ENCODE measurements around the gene C22orf31. TPM values are rescaled to one million over a fixed set of nuclear protein-coding genes. Genes with fewer than 3 reads are reported as not detected.

C22orf31 gene
- total RNA-seq = not detected

- ATAC-seq (ENCODE audit: low read depth) (no peak), DNase-seq (no peak)
- H3K27me3 Mint-ChIP-seq = peaks cover 40% of the 10 kb centered on the region
- H3K36me3 Mint-ChIP-seq = no peaks in the 10 kb centered on the region
- POLR2A ChIA-PET = no interaction called here
- peaks cover 8% of the 10 kb centered on the region for H3K4me1 Mint-ChIP-seq
- H3K27ac Mint-ChIP-seq = no peak within 1 kb of the TSS
- no peaks in the 10 kb centered on the region for H3K9me3 Mint-ChIP-seq
- H3K4me3 Mint-ChIP-seq = no peak within 1 kb of the TSS
Observed at GRCh38 chr22:29061773-29062172, at the start of gene C22orf31. Gene C22orf31 (minus strand): TSS chr22:29061831. CDS start chr22:29061792, 39 bp downstream.

DNA sequence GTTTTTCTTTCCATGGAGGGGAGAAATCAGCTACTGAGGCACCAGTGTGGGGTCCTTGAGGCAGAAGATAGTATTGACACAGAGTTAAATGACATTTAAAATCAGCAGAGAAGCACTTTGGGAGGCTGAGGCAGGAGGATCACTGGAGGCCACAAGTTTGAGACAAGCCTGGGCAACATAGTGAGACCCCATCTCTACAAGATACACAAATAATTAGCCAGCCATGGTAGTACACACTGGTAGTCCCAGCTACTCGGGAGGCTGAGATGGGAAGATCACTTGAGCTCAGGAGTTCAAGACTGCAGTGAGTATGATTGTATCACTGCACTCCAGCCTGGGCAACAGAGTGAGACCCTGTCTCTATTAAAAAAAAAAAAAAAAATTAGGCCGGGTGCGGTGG, 49.3 kb upstream of the C22orf31 start:
- Mint-ChIP-seq H3K27ac (no peak overlapping the region), H3K27me3 (peaks cover 34% of the 10 kb centered on the region)
- POLR2A ChIA-PET = no interaction called here

DNA sequence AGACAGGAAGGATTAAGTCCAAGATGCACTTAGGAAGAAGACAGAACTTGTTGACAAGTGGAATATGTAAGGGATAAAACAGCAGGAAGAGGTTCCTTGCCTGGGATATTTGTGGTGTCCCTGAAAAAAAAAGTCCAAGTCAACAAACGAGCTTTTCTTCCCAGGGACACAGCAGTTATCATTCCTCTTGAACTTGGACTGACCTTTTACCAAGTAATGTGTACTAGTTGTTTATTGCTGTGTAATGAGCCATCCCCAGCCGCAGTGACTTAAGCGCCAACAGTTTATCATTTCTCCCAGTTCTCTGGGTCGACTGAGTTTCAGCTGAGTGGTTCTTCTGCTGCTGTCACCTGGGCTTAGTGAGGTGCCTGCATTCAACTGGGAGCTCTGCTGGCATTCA, 48.2 kb upstream of the C22orf31 start:
- DNase-seq = no peak
- H3K36me3 Mint-ChIP-seq = no peaks in the 10 kb centered on the region
- peaks cover 41% of the 10 kb centered on the region for H3K27me3 Mint-ChIP-seq
- no peak overlapping the region for H3K4me3 Mint-ChIP-seq
- POLR2A ChIA-PET = no interaction called here
- no peak for ATAC-seq (ENCODE audit: low read depth)
- no peak overlapping the region for H3K27ac Mint-ChIP-seq
- no peaks in the 10 kb centered on the region for H3K4me1 Mint-ChIP-seq
- H3K9me3 Mint-ChIP-seq = no peaks in the 10 kb centered on the region

More for the DNA sequence above, 49.3 kb upstream of the C22orf31 start:
- Mint-ChIP-seq H3K9me3 (no peaks in the 10 kb centered on the region), H3K36me3 (no peaks in the 10 kb centered on the region), H3K4me1 (peaks cover 3% of the 10 kb centered on the region), H3K4me3 (no peak overlapping the region)
- no peak for ATAC-seq (ENCODE audit: low read depth)
- DNase-seq = no peak

GRCh38 chr22:29108137-29108536, 46.5 kb upstream of the C22orf31 start:
- Mint-ChIP-seq H3K27me3 (peaks cover 44% of the 10 kb centered on the region), H3K36me3 (no peaks in the 10 kb centered on the region), H3K4me1 (no peaks in the 10 kb centered on the region), H3K9me3 (no peaks in the 10 kb centered on the region), H3K27ac (no peak overlapping the region), H3K4me3 (no peak overlapping the region)
- DNase-seq (no peak), ATAC-seq (ENCODE audit: low read depth) (no peak)
- POLR2A ChIA-PET = no interaction called here

- POLR2A ChIA-PET = interaction anchor here (0.6 kb wide), 1 partner anchor 25 kb away, joined by 9 read pairs; no protein-coding TSS in a partner anchor
- DNase-seq = no peak
- Mint-ChIP-seq H3K4me1 (no peaks in the 10 kb centered on the region), H3K36me3 (no peaks in the 10 kb centered on the region), H3K27me3 (peaks cover 56% of the 10 kb centered on the region), H3K9me3 (no peaks in the 10 kb centered on the region), H3K4me3 (no peak overlapping the region), H3K27ac (no peak overlapping the region)
- ATAC-seq (ENCODE audit: low read depth) = no peak
Observed at GRCh38 chr22:29106839-29107238, 45.2 kb upstream of the C22orf31 start.

- DNase-seq (no peak), ATAC-seq (ENCODE audit: low read depth) (no peak)
- no peaks in the 10 kb centered on the region for H3K9me3 Mint-ChIP-seq
- no peaks in the 10 kb centered on the region for H3K36me3 Mint-ChIP-seq
- H3K4me3 Mint-ChIP-seq = no peak overlapping the region
- H3K27ac Mint-ChIP-seq = no peak overlapping the region
- H3K27me3 Mint-ChIP-seq = peaks cover 49% of the 10 kb centered on the region
- no peaks in the 10 kb centered on the region for H3K4me1 Mint-ChIP-seq
- POLR2A ChIA-PET = no interaction called here
Observed at GRCh38 chr22:29105468-29105867, 43.8 kb upstream of the C22orf31 start.

DNA sequence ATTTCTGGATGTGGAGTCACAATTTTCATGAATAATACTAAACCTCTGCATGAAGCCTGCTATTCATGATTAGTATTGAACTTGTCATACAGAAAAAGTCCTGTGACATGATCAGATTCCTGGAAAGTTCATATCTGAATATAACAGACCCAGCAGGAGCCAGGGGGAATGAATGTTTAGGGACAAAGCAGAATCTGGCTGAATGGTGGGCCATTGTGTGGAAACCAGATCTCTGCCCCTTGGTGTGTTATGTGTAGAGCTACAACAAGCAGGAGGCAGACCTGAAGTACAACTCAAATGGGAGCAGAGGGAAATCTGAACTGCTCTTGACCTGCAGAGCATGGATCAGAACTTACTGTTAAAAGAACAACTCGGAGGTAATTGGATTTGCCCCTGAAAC, 41.5 kb upstream of the C22orf31 start:
- Mint-ChIP-seq H3K27ac (no peak overlapping the region), H3K4me1 (no peaks in the 10 kb centered on the region), H3K9me3 (no peaks in the 10 kb centered on the region), H3K36me3 (no peaks in the 10 kb centered on the region), H3K4me3 (no peak overlapping the region), H3K27me3 (peaks cover 37% of the 10 kb centered on the region)
- DNase-seq (no peak), ATAC-seq (ENCODE audit: low read depth) (no peak)
- POLR2A ChIA-PET = no interaction called here

GRCh38 chr22:29102300-29102699, 40.7 kb upstream of the C22orf31 start:
- peaks cover 38% of the 10 kb centered on the region for H3K27me3 Mint-ChIP-seq
- POLR2A ChIA-PET = no interaction called here
- H3K4me1 Mint-ChIP-seq = no peaks in the 10 kb centered on the region
- no peak overlapping the region for H3K27ac Mint-ChIP-seq
- H3K9me3 Mint-ChIP-seq = no peaks in the 10 kb centered on the region
- H3K4me3 Mint-ChIP-seq = no peak overlapping the region
- no peak for ATAC-seq (ENCODE audit: low read depth)
- no peak for DNase-seq
- no peaks in the 10 kb centered on the region for H3K36me3 Mint-ChIP-seq

DNA sequence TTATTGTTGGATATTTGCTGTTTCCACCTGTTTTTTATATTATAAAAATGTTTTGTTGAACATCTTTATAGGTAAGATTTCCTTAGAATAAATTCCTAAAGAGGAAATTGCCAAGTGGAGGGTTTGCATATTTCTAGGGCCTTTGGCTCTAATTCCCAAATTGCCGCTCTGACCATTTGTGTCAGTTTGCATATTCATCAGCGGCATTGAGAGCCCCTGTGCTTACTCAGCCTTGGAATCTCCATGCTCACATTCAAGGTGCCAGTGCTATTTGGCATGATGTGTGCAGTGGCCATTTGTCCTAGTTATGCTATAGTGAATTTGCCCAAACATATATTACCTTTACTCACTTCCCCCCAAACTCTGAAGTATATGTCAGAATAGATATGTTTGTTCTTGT, 36.7 kb upstream of the C22orf31 start:
- no peak overlapping the region for H3K4me3 Mint-ChIP-seq
- no peak overlapping the region for H3K27ac Mint-ChIP-seq
- no peaks in the 10 kb centered on the region for H3K4me1 Mint-ChIP-seq
- DNase-seq (no peak), ATAC-seq (ENCODE audit: low read depth) (no peak)
- H3K36me3 Mint-ChIP-seq = no peaks in the 10 kb centered on the region
- H3K9me3 Mint-ChIP-seq = no peaks in the 10 kb centered on the region
- POLR2A ChIA-PET = no interaction called here
- peaks cover 30% of the 10 kb centered on the region for H3K27me3 Mint-ChIP-seq

- no peaks in the 10 kb centered on the region for H3K36me3 Mint-ChIP-seq
- DNase-seq = no peak
- H3K9me3 Mint-ChIP-seq = no peaks in the 10 kb centered on the region
- no peak overlapping the region for H3K27ac Mint-ChIP-seq
- POLR2A ChIA-PET = no interaction called here
- no peak for ATAC-seq (ENCODE audit: low read depth)
- no peaks in the 10 kb centered on the region for H3K4me1 Mint-ChIP-seq
- peaks cover 23% of the 10 kb centered on the region for H3K27me3 Mint-ChIP-seq
- no peak overlapping the region for H3K4me3 Mint-ChIP-seq
Observed at GRCh38 chr22:29096736-29097669, 35.4 kb upstream of the C22orf31 start.

DNA sequence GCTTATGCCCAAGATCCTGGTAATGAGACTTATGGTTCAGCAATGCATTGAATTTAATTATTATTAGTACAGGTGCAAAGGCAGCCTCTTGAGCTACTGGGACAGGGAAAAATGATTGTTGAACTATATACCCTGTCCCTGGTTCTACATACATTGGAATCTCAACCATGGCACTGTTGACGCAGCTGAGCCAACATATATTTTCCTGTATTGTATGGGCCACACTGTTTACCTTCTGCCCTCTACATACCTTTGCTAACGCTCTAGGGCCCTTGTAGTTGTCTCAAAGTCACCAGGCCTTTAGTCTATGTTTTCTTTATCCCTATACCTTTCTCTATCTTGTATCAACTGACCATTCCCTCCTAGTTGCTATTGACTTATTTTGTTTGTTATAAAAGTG, 33.8 kb upstream of the C22orf31 start:
- H3K4me3 Mint-ChIP-seq = no peak overlapping the region
- peaks cover 29% of the 10 kb centered on the region for H3K27me3 Mint-ChIP-seq
- no peaks in the 10 kb centered on the region for H3K36me3 Mint-ChIP-seq
- H3K27ac Mint-ChIP-seq = no peak overlapping the region
- ATAC-seq (ENCODE audit: low read depth) (no peak), DNase-seq (no peak)
- no peaks in the 10 kb centered on the region for H3K9me3 Mint-ChIP-seq
- POLR2A ChIA-PET = no interaction called here
- no peaks in the 10 kb centered on the region for H3K4me1 Mint-ChIP-seq

- no peaks in the 10 kb centered on the region for H3K36me3 Mint-ChIP-seq
- no peaks in the 10 kb centered on the region for H3K4me1 Mint-ChIP-seq
- DNase-seq = no peak
- POLR2A ChIA-PET = no interaction called here
- no peak overlapping the region for H3K4me3 Mint-ChIP-seq
- peaks cover 39% of the 10 kb centered on the region for H3K27me3 Mint-ChIP-seq
- H3K9me3 Mint-ChIP-seq = no peaks in the 10 kb centered on the region
- no peak overlapping the region for H3K27ac Mint-ChIP-seq
- no peak for ATAC-seq (ENCODE audit: low read depth)
Observed at GRCh38 chr22:29093501-29094300, 32.1 kb upstream of the C22orf31 start.

GRCh38 chr22:29093030-29093429, 31.4 kb upstream of the C22orf31 start:
- Mint-ChIP-seq H3K36me3 (no peaks in the 10 kb centered on the region), H3K27ac (no peak overlapping the region), H3K27me3 (peaks cover 40% of the 10 kb centered on the region), H3K9me3 (no peaks in the 10 kb centered on the region), H3K4me1 (no peaks in the 10 kb centered on the region), H3K4me3 (no peak overlapping the region)
- POLR2A ChIA-PET = no interaction called here
- DNase-seq (no peak), ATAC-seq (ENCODE audit: low read depth) (no peak)

- Mint-ChIP-seq H3K27ac (no peak overlapping the region), H3K4me3 (no peak overlapping the region), H3K4me1 (no peaks in the 10 kb centered on the region), H3K27me3 (peaks cover 37% of the 10 kb centered on the region), H3K36me3 (no peaks in the 10 kb centered on the region), H3K9me3 (no peaks in the 10 kb centered on the region)
- POLR2A ChIA-PET = no interaction called here
- ATAC-seq (ENCODE audit: low read depth) (no peak), DNase-seq (no peak)
Observed at GRCh38 chr22:29092243-29092642, 30.6 kb upstream of the C22orf31 start.

Measured in activated naive CD8-positive, alpha-beta T cell treated with anti-CD3 and anti-CD28 coated beads, Interleukin-2, amount 10 ng/mL, durations not matched to agents 7 days and 5 days (primary cell).